Skeletal muscle satellite cell (primary cell): ENCODE measurements around the gene SPSB2.
"Not testable (repeated sequence)": the region's sequence is repeated elsewhere in the genome, so short reads cannot be mapped to it uniquely, and the experiment has no call there.

Experiments
- H3K27me3 ChIP-seq: 2 replicates; pipeline ENCODE4 v1.7.0; 2013; ENCODE audit warnings: low read length; ENCODE audit not compliant: control insufficient read depth, insufficient read depth
- H3K36me3 ChIP-seq: 2 replicates; pipeline ENCODE4 v1.7.0; 2013; ENCODE audit warnings: mild to moderate bottlenecking, control low read depth, low read length; ENCODE audit not compliant: insufficient read depth
- H3K4me1 ChIP-seq: 2 replicates; pipeline ENCODE4 v1.7.0; 2013; ENCODE audit warnings: low read length; ENCODE audit not compliant: control insufficient read depth, insufficient read depth
- H3K4me2 ChIP-seq: 2 replicates; pipeline ENCODE4 v1.7.0; 2013; ENCODE audit warnings: mild to moderate bottlenecking, low read length
- H3K4me3 ChIP-seq: 2 replicates; pipeline ENCODE4 v1.7.0; 2013; ENCODE audit warnings: low read length
- H3K9ac ChIP-seq: 2 replicates; pipeline ENCODE4 v1.7.0; 2013; ENCODE audit warnings: mild to moderate bottlenecking, low read depth, low read length, moderate library complexity
- H3K9me3 ChIP-seq: replicated peaks from 2 replicates; pipeline ENCODE4 v1.7.0; 2013; ENCODE audit warnings: mild to moderate bottlenecking, control low read depth, low read length

Gene SPSB2

GRCh38 chr12:6866920-6867412 is 6.1 kb downstream of the SPSB2 start:
- Histone ChIP-seq H3K36me3 (peaks cover 70% of the 10 kb centered on the region), H3K9ac (peak overlapping the region; percentile 77), H3K4me3 (peak overlapping the region; percentile 97), H3K27me3 (no peaks in the 10 kb centered on the region), H3K4me1 (peaks cover 42% of the 10 kb centered on the region), H3K4me2 (peak overlapping the region; percentile 86), H3K9me3 (no peaks in the 10 kb centered on the region)

GRCh38 chr12:6866163-6866919 is 6.8 kb downstream of the SPSB2 start:
- Histone ChIP-seq H3K36me3 (peaks cover 70% of the 10 kb centered on the region), H3K4me3 (peak overlapping the region; percentile 97), H3K4me1 (peaks cover 36% of the 10 kb centered on the region), H3K27me3 (no peaks in the 10 kb centered on the region), H3K9ac (peak overlapping the region; percentile 77), H3K9me3 (no peaks in the 10 kb centered on the region), H3K4me2 (peak overlapping the region; percentile 86)

- H3K4me2 ChIP-seq, H3K9ac ChIP-seq, H3K27me3 ChIP-seq, H3K4me3 ChIP-seq, H3K9me3 ChIP-seq: not testable (repeated sequence)
- Histone ChIP-seq H3K36me3 (peaks cover 70% of the 10 kb centered on the region), H3K4me1 (peaks cover 27% of the 10 kb centered on the region)
These were observed 7.8 kb downstream of the SPSB2 start for GRCh38 chr12:6865307-6865706.

DNA sequence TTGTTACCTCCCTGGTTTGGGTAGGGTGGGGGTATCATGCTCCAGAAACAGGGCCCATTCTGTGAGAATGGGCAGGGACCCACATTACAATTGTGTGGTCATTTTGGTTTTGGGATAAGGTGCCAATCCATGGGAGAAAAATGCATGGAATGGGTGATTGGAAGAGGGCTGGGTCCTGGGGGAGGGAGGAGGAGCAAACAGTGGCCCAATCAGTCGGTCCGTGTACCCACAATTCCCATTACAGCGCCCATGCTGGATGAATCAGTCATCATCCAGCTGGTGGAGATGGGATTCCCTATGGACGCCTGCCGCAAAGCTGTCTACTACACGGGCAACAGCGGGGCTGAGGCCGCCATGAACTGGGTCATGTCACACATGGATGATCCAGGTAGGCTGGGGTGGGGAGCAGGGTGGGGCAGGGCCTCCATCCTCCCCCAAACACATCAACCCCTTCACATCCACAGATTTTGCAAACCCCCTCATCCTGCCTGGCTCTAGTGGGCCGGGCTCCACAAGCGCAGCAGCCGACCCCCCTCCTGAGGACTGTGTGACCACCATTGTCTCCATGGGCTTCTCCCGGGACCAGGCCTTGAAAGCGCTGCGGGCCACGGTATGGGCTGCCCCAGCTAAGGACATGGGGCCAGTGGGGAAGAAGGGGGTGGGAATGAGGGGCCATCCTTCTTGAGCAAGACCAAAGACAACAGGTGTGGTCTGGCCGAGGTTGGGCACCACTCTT is 9.3 kb downstream of the SPSB2 start:
- H3K27me3 ChIP-seq: no peaks in the 10 kb centered on the region
- peaks cover 12% of the 10 kb centered on the region for H3K4me1 ChIP-seq
- no peak overlapping the region for H3K4me3 ChIP-seq
- H3K36me3 ChIP-seq: peaks cover 67% of the 10 kb centered on the region
- no peak overlapping the region for H3K9ac ChIP-seq
- H3K4me2 ChIP-seq: no peak overlapping the region
- H3K9me3 ChIP-seq: no peaks in the 10 kb centered on the region

DNA sequence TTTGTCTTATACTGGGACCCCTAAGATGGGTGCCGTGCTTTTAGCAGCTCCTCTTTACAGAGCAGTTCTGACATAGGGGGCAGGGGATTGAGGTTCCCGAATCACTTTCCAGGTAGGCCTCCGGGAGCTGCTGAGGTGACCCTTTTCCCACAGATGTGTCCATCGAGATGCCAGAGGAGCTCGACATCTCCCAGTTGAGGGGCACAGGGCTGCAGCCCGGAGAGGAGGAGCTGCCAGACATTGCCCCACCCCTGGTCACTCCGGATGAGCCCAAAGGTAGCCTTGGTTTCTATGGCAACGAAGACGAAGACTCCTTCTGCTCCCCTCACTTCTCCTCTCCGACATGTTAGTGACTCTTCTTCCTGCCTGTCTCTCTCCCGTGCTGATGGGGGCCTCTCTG is 10.1 kb downstream of the SPSB2 start:
- Histone ChIP-seq H3K27me3 (no peaks in the 10 kb centered on the region), H3K4me1 (peaks cover 11% of the 10 kb centered on the region), H3K9ac (no peak overlapping the region), H3K4me2 (no peak overlapping the region), H3K9me3 (no peaks in the 10 kb centered on the region), H3K4me3 (no peak overlapping the region), H3K36me3 (peaks cover 74% of the 10 kb centered on the region)

- no peak overlapping the region for H3K4me3 ChIP-seq
- no peak overlapping the region for H3K9ac ChIP-seq
- H3K4me1 ChIP-seq: peaks cover 3% of the 10 kb centered on the region
- no peak overlapping the region for H3K4me2 ChIP-seq
- H3K36me3 ChIP-seq: peaks cover 90% of the 10 kb centered on the region
- H3K9me3 ChIP-seq: no peaks in the 10 kb centered on the region
- H3K27me3 ChIP-seq: no peaks in the 10 kb centered on the region
These were observed 11.7 kb downstream of the SPSB2 start for GRCh38 chr12:6861391-6861790.

GRCh38 chr12:6860942-6861341 is 12.2 kb downstream of the SPSB2 start:
- no peak overlapping the region for H3K9ac ChIP-seq
- no peaks in the 10 kb centered on the region for H3K27me3 ChIP-seq
- H3K4me2 ChIP-seq: no peak overlapping the region
- peaks cover 91% of the 10 kb centered on the region for H3K36me3 ChIP-seq
- H3K4me3 ChIP-seq: no peak overlapping the region
- H3K4me1 ChIP-seq: no peaks in the 10 kb centered on the region
- H3K9me3 ChIP-seq: no peaks in the 10 kb centered on the region

- no peak overlapping the region for H3K4me2 ChIP-seq
- H3K4me1 ChIP-seq: no peaks in the 10 kb centered on the region
- H3K4me3 ChIP-seq: no peak overlapping the region
- H3K27me3 ChIP-seq: no peaks in the 10 kb centered on the region
- no peaks in the 10 kb centered on the region for H3K9me3 ChIP-seq
- no peak overlapping the region for H3K9ac ChIP-seq
- H3K36me3 ChIP-seq: peaks cover 93% of the 10 kb centered on the region
These were observed 13.0 kb downstream of the SPSB2 start for GRCh38 chr12:6860116-6860515.

DNA sequence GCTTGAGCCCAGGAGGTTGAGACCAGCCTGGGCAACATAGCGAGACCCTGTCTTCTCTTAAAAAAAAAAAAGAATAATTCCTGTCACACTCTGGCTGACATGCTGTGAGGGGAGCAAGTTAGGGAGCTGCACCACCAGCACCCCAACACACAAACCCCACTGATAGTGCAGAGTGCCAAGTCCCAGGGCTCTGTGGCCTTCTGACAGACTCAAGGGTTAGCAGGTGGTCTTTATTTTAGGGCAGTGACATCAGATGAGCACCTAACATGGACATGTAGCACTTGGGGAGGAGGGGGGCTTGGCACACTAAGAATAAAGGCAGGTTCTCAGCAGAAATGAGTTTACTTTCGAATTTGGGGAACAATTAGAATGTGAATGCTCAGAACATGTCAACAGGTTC is 14.3 kb downstream of the SPSB2 start:
- no peak overlapping the region for H3K4me2 ChIP-seq
- no peaks in the 10 kb centered on the region for H3K27me3 ChIP-seq
- H3K36me3 ChIP-seq: peaks cover 89% of the 10 kb centered on the region
- peaks cover 4% of the 10 kb centered on the region for H3K4me1 ChIP-seq
- H3K9ac ChIP-seq: no peak overlapping the region
- H3K4me3 ChIP-seq: no peak overlapping the region
- no peaks in the 10 kb centered on the region for H3K9me3 ChIP-seq

- Histone ChIP-seq H3K4me3 (no peak overlapping the region), H3K9me3 (no peaks in the 10 kb centered on the region), H3K9ac (no peak overlapping the region), H3K27me3 (no peaks in the 10 kb centered on the region), H3K36me3 (peaks cover 54% of the 10 kb centered on the region), H3K4me2 (no peak overlapping the region), H3K4me1 (peaks cover 19% of the 10 kb centered on the region)
These were observed 17.8 kb downstream of the SPSB2 start for GRCh38 chr12:6855322-6855721.

- Histone ChIP-seq H3K9me3 (no peaks in the 10 kb centered on the region), H3K4me3 (peak overlapping the region; percentile 90), H3K9ac (peak overlapping the region; percentile 87), H3K27me3 (no peaks in the 10 kb centered on the region), H3K4me1 (peaks cover 29% of the 10 kb centered on the region), H3K4me2 (peak overlapping the region; percentile 88), H3K36me3 (peaks cover 52% of the 10 kb centered on the region)
These were observed 19.1 kb downstream of the SPSB2 start for GRCh38 chr12:6854036-6854435.
